H1 (cell line): ENCODE data around the gene PI4KB. TPM values are rescaled to one million over a fixed set of nuclear protein-coding genes. Genes with fewer than 3 reads are reported as not detected.

Experiments used
- CTCF ChIA-PET: fragments of 300-600 bp; sonication (Branson Sonifier 250); formaldehyde crosslinking; loops from one replicate; lab custom pipeline; 2021; ENCODE audit not compliant: partially characterized antibody; lab: Charles Lee
- POLR2A ChIA-PET: fragments of 300-600 bp; sonication (Branson Sonifier 250); formaldehyde crosslinking; loops from one replicate; lab custom pipeline; 2021; ENCODE audit warnings: inconsistent platforms; ENCODE audit not compliant: partially characterized antibody; lab: Charles Lee
- DNase-seq, 2 experiments: peaks; one replicate each; pipeline versions ENCODE4 v3.0.0 to v3.0.0-alpha.2; 2010 to 2022; ENCODE audit warnings: low spot score in 2 of 2, low read depth in 1 of 2, mixed read lengths in 1 of 2
- FAIRE-seq: peaks from 2 replicates; lab custom pipeline; 2011; peaks lifted over from hg19 to GRCh38; lab: Jason Lieb, UNC
- H2AFZ ChIP-seq: 2 replicates; pipeline ENCODE4 v1.8.1; 2012; ENCODE audit warnings: low read length, inconsistent platforms
- H2AK5ac ChIP-seq: 2 replicates; pipeline ENCODE4 v1.6.1; 2013; ENCODE audit warnings: low read depth, low read length
- H2BK120ac ChIP-seq: replicated peaks from 2 replicates; pipeline ENCODE3; 2013; ENCODE audit warnings: low read depth, low read length, inconsistent platforms
- H2BK12ac ChIP-seq: 2 replicates; pipeline ENCODE4 v1.6.1; 2013; ENCODE audit warnings: low read depth, low read length
- H2BK15ac ChIP-seq: 2 replicates; pipeline ENCODE4 v1.6.1; 2013; ENCODE audit warnings: low read length
- H2BK20ac ChIP-seq: 2 replicates; pipeline ENCODE4 v1.6.1; 2013; ENCODE audit warnings: low read length
- H2BK5ac ChIP-seq: 2 replicates; pipeline ENCODE4 v1.6.1; 2013; ENCODE audit warnings: low read depth, low read length
- H3K14ac ChIP-seq: 2 replicates; pipeline ENCODE4 v1.6.1; 2013; ENCODE audit warnings: inconsistent platforms; ENCODE audit not compliant: insufficient read length
- H3K18ac ChIP-seq: 2 replicates; pipeline ENCODE4 v1.6.1; 2013; ENCODE audit warnings: low read length; ENCODE audit errors: extremely low read depth
- H3K23ac ChIP-seq: 2 replicates; pipeline ENCODE4 v1.6.1; 2013; ENCODE audit warnings: inconsistent platforms; ENCODE audit not compliant: insufficient read length
- H3K23me2 ChIP-seq: 2 replicates; pipeline ENCODE4 v1.6.1; 2013; ENCODE audit warnings: low read depth, low read length
- H3K27ac ChIP-seq: 2 replicates; pipeline ENCODE4 v1.6.1; 2011; ENCODE audit warnings: low read depth, low read length, inconsistent platforms
- H3K27me3 ChIP-seq, 4 experiments: replicated peaks in 1 of 4; 1 replicate in 1 of 4; 2 replicates in 3 of 4; pipeline versions ENCODE4 v1.6.1 to v1.8.1; 2011 to 2013; ENCODE audit warnings: low read length in 3 of 4, mild to moderate bottlenecking in 3 of 4, inconsistent platforms in 2 of 4, mixed read lengths in 2 of 4, moderate library complexity in 1 of 4; ENCODE audit not compliant: control insufficient read depth in 3 of 4, insufficient read depth in 3 of 4; ENCODE audit errors: extremely low read depth in 1 of 4
- H3K36me3 ChIP-seq, 4 experiments: 2 replicates each; pipeline versions ENCODE4 v1.6.1 to v1.8.1; 2011 to 2013; ENCODE audit warnings: mild to moderate bottlenecking in 4 of 4, low read length in 3 of 4, moderate library complexity in 2 of 4, control low read depth in 1 of 4, inconsistent platforms in 1 of 4; ENCODE audit not compliant: insufficient read depth in 4 of 4, control insufficient read depth in 2 of 4
- H3K4ac ChIP-seq: replicated peaks from 2 replicates; pipeline ENCODE3; 2013; ENCODE audit warnings: low read length, low read depth, mixed read lengths, inconsistent platforms; ENCODE audit not compliant: insufficient read length
- H3K4me1 ChIP-seq, 4 experiments: replicated peaks in 1 of 4; 1 replicate in 1 of 4; 2 replicates in 3 of 4; pipeline versions ENCODE4 v1.6.1 to v1.8.1; 2011 to 2013; ENCODE audit warnings: low read length in 3 of 4, inconsistent platforms in 2 of 4, mixed read lengths in 1 of 4; ENCODE audit not compliant: insufficient read depth in 4 of 4, control insufficient read depth in 3 of 4
- H3K4me2 ChIP-seq, 2 experiments: 2 replicates each; pipeline versions ENCODE4 v1.6.1 to v1.8.1; 2011 to 2013; ENCODE audit warnings: low read depth in 2 of 2, low read length in 2 of 2, control low read depth in 1 of 2, inconsistent platforms in 1 of 2, mild to moderate bottlenecking in 1 of 2; ENCODE audit not compliant: insufficient read depth in 1 of 2
- H3K4me3 ChIP-seq, 4 experiments: fragments of 200-600, 300-600 bp in 1 of 4; sonication (generic), shearing (Covaris generic), sonication (Bioruptor Twin) in 1 of 4; 2 replicates each; pipeline versions ENCODE4 v1.5.1 to v1.8.1; 2011 to 2016; ENCODE audit warnings: low read length in 4 of 4, low read depth in 3 of 4, control low read depth in 2 of 4, inconsistent platforms in 2 of 4, mild to moderate bottlenecking in 2 of 4, mixed read lengths in 1 of 4, moderate library complexity in 1 of 4; ENCODE audit not compliant: insufficient read depth in 2 of 4; ENCODE audit errors: extremely low read depth in 1 of 4
- H3K56ac ChIP-seq: replicated peaks from 2 replicates; pipeline ENCODE3; 2013; ENCODE audit warnings: low read depth, mild to moderate bottlenecking, mixed read lengths, low read length, inconsistent platforms; ENCODE audit not compliant: insufficient read length
- H3K79me1 ChIP-seq: 2 replicates; pipeline ENCODE4 v1.6.1; 2013; ENCODE audit warnings: low read depth, low read length, control low read depth
- H3K79me2 ChIP-seq, 2 experiments: 2 replicates each; pipeline versions ENCODE4 v1.6.1 to v1.8.1; 2012 to 2013; ENCODE audit warnings: low read length in 2 of 2, mild to moderate bottlenecking in 2 of 2, inconsistent platforms in 1 of 2; ENCODE audit not compliant: insufficient read depth in 2 of 2, control insufficient read depth in 1 of 2
- H3K9ac ChIP-seq, 4 experiments: replicated peaks in 1 of 4; 1 replicate in 1 of 4; 2 replicates in 3 of 4; pipeline versions ENCODE4 v1.6.1 to v1.8.1; 2011 to 2013; ENCODE audit warnings: low read depth in 3 of 4, low read length in 3 of 4, control low read depth in 2 of 4, mild to moderate bottlenecking in 2 of 4, moderate library complexity in 2 of 4, inconsistent platforms in 1 of 4; ENCODE audit errors: extremely low read depth in 1 of 4
- H3K9me3 ChIP-seq, 2 experiments: 2 replicates each; pipeline versions ENCODE4 v1.6.1 to v1.8.1; 2012 to 2013; ENCODE audit warnings: mild to moderate bottlenecking in 2 of 2, moderate library complexity in 2 of 2, control low read depth in 1 of 2, inconsistent platforms in 1 of 2, low read depth in 1 of 2, low read length in 1 of 2, mixed read lengths in 1 of 2; ENCODE audit not compliant: insufficient read depth in 2 of 2
- H4K20me1 ChIP-seq, 2 experiments: replicated peaks in 1 of 2; 2 replicates each; pipeline versions ENCODE3 to v1.8.1; 2011 to 2013; ENCODE audit warnings: inconsistent platforms in 2 of 2, low read length in 2 of 2, mild to moderate bottlenecking in 1 of 2; ENCODE audit not compliant: insufficient read depth in 2 of 2, control insufficient read depth in 1 of 2
- H4K5ac ChIP-seq: 2 replicates; pipeline ENCODE4 v1.6.1; 2013; ENCODE audit warnings: low read length, low read depth, mixed read lengths, inconsistent platforms; ENCODE audit not compliant: insufficient read length
- H4K8ac ChIP-seq: 2 replicates; pipeline ENCODE4 v1.8.0; 2013; ENCODE audit warnings: mild to moderate bottlenecking, moderate library complexity, low read length, inconsistent platforms; ENCODE audit not compliant: insufficient read depth; ENCODE audit errors: extremely low read depth
- H4K91ac ChIP-seq: replicated peaks from 2 replicates; pipeline ENCODE3; 2013; ENCODE audit warnings: low read length, mixed read lengths, inconsistent platforms; ENCODE audit not compliant: insufficient read length
- BACH1 ChIP-seq: IDR thresholded peaks from 2 replicates; pipeline ENCODE4 v1.6.1; 2012; ENCODE audit warnings: low read length, improper control_type of control experiment
- BCL11A ChIP-seq, 2 experiments: IDR thresholded peaks; one replicate each; pipeline ENCODE4 v1.6.1; 2011; ENCODE audit warnings: low read depth in 2 of 2, low read length in 2 of 2, mild to moderate bottlenecking in 2 of 2
- BRCA1 ChIP-seq: IDR thresholded peaks from 2 replicates; pipeline ENCODE4 v1.6.1; 2012; ENCODE audit warnings: low read depth, low read length, improper control_type of control experiment
- CHD1 ChIP-seq: IDR thresholded peaks from 2 replicates; pipeline ENCODE4 v1.6.1; 2012; ENCODE audit warnings: low read depth, low read length, improper control_type of control experiment
- HDAC6 ChIP-seq: IDR thresholded peaks from one replicate; pipeline ENCODE4 v1.7.1; 2012; ENCODE audit warnings: low read depth, mild to moderate bottlenecking, inconsistent platforms, low read length, moderate library complexity
- MAX ChIP-seq: IDR thresholded peaks from 2 replicates; pipeline ENCODE4 v1.6.1; 2012; ENCODE audit warnings: inconsistent platforms
- NANOG ChIP-seq: IDR thresholded peaks from 2 replicates; pipeline ENCODE4 v1.6.1; 2011; ENCODE audit warnings: low read length, low read depth, mild to moderate bottlenecking, inconsistent platforms; ENCODE audit not compliant: insufficient read depth, poor library complexity, severe bottlenecking
- POU5F1 ChIP-seq: IDR thresholded peaks from 2 replicates; pipeline ENCODE4 v1.6.1; 2011; ENCODE audit warnings: low read depth, mild to moderate bottlenecking, low read length, moderate library complexity
- RBBP5 ChIP-seq: IDR thresholded peaks from 2 replicates; pipeline ENCODE4 v1.7.1; 2012; ENCODE audit warnings: low read depth, mild to moderate bottlenecking, inconsistent platforms, low read length, moderate library complexity, borderline replicate concordance
- RNF2 ChIP-seq: fragments of 200-900, 300-1000 bp; sonication (generic); IDR thresholded peaks from 2 replicates; pipeline ENCODE4 v1.7.1; 2016; ENCODE audit warnings: borderline replicate concordance, low read depth, mild to moderate bottlenecking, antibody characterized with exemption, low read length; ENCODE audit not compliant: poor library complexity, severe bottlenecking; ENCODE audit errors: missing control alignments
- SIRT6 ChIP-seq: IDR thresholded peaks from one replicate; pipeline ENCODE4 v1.7.1; 2012; ENCODE audit warnings: low read length, inconsistent platforms
- SIX5 ChIP-seq: IDR thresholded peaks from 2 replicates; pipeline ENCODE4 v1.6.1; 2011; ENCODE audit warnings: mild to moderate bottlenecking, low read depth, low read length
- SP2 ChIP-seq: IDR thresholded peaks from 2 replicates; pipeline ENCODE4 v1.6.1; 2012; ENCODE audit warnings: mild to moderate bottlenecking, low read length, inconsistent platforms
- TAF7 ChIP-seq: optimal IDR thresholded peaks from 2 replicates; pipeline ENCODE3; 2011; ENCODE audit warnings: low read depth, mild to moderate bottlenecking, inconsistent platforms, low read length, moderate library complexity, borderline replicate concordance
- TBP ChIP-seq: IDR thresholded peaks from 2 replicates; pipeline ENCODE4 v1.6.1; 2011; ENCODE audit warnings: low read depth, low read length, improper control_type of control experiment
- WGBS, 2 experiments: shearing (Covaris generic) in 1 of 2; methylation state at CpG; one replicate each; pipeline versions ENCODE4 v1.1.6 to v1.1.7; 2013 to 2015; ENCODE audit warnings: low lambda C conversion rate in 2 of 2, mixed read lengths in 2 of 2, inconsistent platforms in 1 of 2, low coverage in 1 of 2, missing lambda C conversion rate in 1 of 2; ENCODE audit not compliant: insufficient replicate concordance in 2 of 2, insufficient coverage in 1 of 2, insufficient read length in 1 of 2; ENCODE audit errors: extremely low coverage in 1 of 2, missing lambda C conversion rate in 1 of 2; 5-methylcytosine and 5-hydroxymethylcytosine counted together
- polyA plus RNA-seq, 7 experiments: library from polyadenylated mRNA; depleted of rRNA in 3 of 7; stranded (reverse) in 5 of 7; unstranded in 2 of 7; fragments of >200 nt in 5 of 7; fragments of 200-250 nt in 2 of 7; gene quantifications; 1 replicate in 5 of 7; 2 replicates in 1 of 7; 4 replicates in 1 of 7; pipeline versions ENCODE4 v1.2.1 to v1.2.3, GENCODE V29; 2011 to 2013; ENCODE audit warnings: missing spikeins in 2 of 7, mixed read lengths in 2 of 7
- total RNA-seq: library from RNA; stranded (reverse); fragmentation: NEBNext Ultra II Directional; extraction: Animal tissue kit (Norgen Biotek cat#: 25700); gene quantifications from 2 replicates; pipeline ENCODE4 v1.2.1, GENCODE V29; 2021

The PI4KB gene
- total and polyA plus RNA-seq, 2 of the 8 experiments (the other 6 are each of a cell fraction or from before 2014, with no cell fraction given), result 30.1 to 37.1 TPM

GRCh38 chr1:151259351-151259750 lies 67.9 kb downstream of the PI4KB start:
- Histone ChIP-seq H2BK20ac (no peak overlapping the region), H3K18ac (no peak overlapping the region), H3K27me3 (no peaks in the 10 kb centered on the region), H4K20me1 (peaks cover 2 to 4% of the 10 kb centered on the region in 2 experiments), H2BK15ac (no peak overlapping the region), H3K56ac (no peak overlapping the region), H2AK5ac (no peak overlapping the region), H3K4me2 (no peak overlapping the region), H4K5ac (no peak overlapping the region), H3K36me3 (peaks cover 0 to 16% (median 6%) of the 10 kb centered on the region in 4 experiments; a peak in 4 of 8 replicates), H3K4ac (no peak overlapping the region), H3K9me3 (no peaks in the 10 kb centered on the region), H4K91ac (no peak overlapping the region), H3K14ac (no peak overlapping the region), H3K79me2 (peaks cover 12 to 60% of the 10 kb centered on the region in 2 experiments; a peak in 3 of 4 replicates), H2BK120ac (no peak overlapping the region), H3K9ac (no peak overlapping the region), H4K8ac (no peak overlapping the region), H3K4me3 (no peak overlapping the region), H3K79me1 (no peaks in the 10 kb centered on the region; the same call in 1 of the 2 replicates), H2BK5ac (no peak overlapping the region), H3K4me1 (peaks cover 0 to 1% (median 0%) of the 10 kb centered on the region in 4 experiments; a peak in 1 of 7 replicates), H2AFZ (no peak overlapping the region), H3K23ac (no peak overlapping the region), H3K27ac (no peak overlapping the region), H3K23me2 (peaks cover 6% of the 10 kb centered on the region), H2BK12ac (no peak overlapping the region)
- TF ChIP-seq BRCA1 (no peak), BCL11A (IDR thresholded peaks at IDR 0.05; ENCODE audit: low read depth in 2 of 2, low read length in 2 of 2) (no peak), BACH1 (no peak), RBBP5 (no peak), CHD1 (no peak), NANOG (no peak), SP2 (no peak), RNF2 (no peak), HDAC6 (no peak), POU5F1 (no peak), MAX (no peak), TAF7 (no peak), TBP (no peak), SIX5 (no peak), SIRT6 (no peak)
- FAIRE-seq, result no peak
- CTCF ChIA-PET, result interaction anchor here (7.7 kb wide), 1 partner anchor 7 kb away, joined by 44 read pairs; no protein-coding TSS in a partner anchor
- DNase-seq, result no peak
- POLR2A ChIA-PET, result no interaction called here
- WGBS, 2 experiments, result 93% methylated on average over 2 of the region's 2 CpGs; no CpG with 5 or more reads in 1 of the 2 experiments
